Stimulated activated CD4-positive, alpha-beta T cell treated with anti-CD3 and anti-CD28 coated beads, Interleukin-4, amount 100 ng/mL, for 1 hour (primary cell): ENCODE measurements around the gene MPZL2.

ENCODE experiments used
- DNase-seq: peaks from one replicate; pipeline ENCODE4 v3.0.0-alpha.2; 2020

Gene MPZL2

GRCh38 chr11:118240999-118241763 is 22.9 kb downstream of the MPZL2 start:
- peak; percentile 38 for DNase-seq

- DNase-seq = no peak
Observed at GRCh38 chr11:118239509-118240205, 24.4 kb downstream of the MPZL2 start.

- DNase-seq = no peak
Observed at GRCh38 chr11:118238929-118239328, 25.2 kb downstream of the MPZL2 start.

GRCh38 chr11:118238421-118238820 is 25.7 kb downstream of the MPZL2 start:
- no peak for DNase-seq

GRCh38 chr11:118236170-118236569 is 27.9 kb downstream of the MPZL2 start:
- DNase-seq = no peak

GRCh38 chr11:118234833-118235232 is 29.3 kb downstream of the MPZL2 start:
- no peak for DNase-seq

GRCh38 chr11:118233850-118234249 is 30.2 kb downstream of the MPZL2 start:
- no peak for DNase-seq

GRCh38 chr11:118233377-118233776 is 30.7 kb downstream of the MPZL2 start:
- no peak for DNase-seq

GRCh38 chr11:118232659-118233058 is 31.4 kb downstream of the MPZL2 start:
- DNase-seq = peak; percentile 50

GRCh38 chr11:118231461-118231860 is 32.6 kb downstream of the MPZL2 start:
- no peak for DNase-seq

- no peak for DNase-seq
Observed at GRCh38 chr11:118230088-118230487, 34.0 kb downstream of the MPZL2 start.

GRCh38 chr11:118229274-118229847 is 34.7 kb downstream of the MPZL2 start:
- DNase-seq = no peak

- no peak for DNase-seq
Observed at GRCh38 chr11:118227865-118228785, 36.0 kb downstream of the MPZL2 start.

GRCh38 chr11:118226781-118227180 is 37.3 kb downstream of the MPZL2 start:
- no peak for DNase-seq

GRCh38 chr11:118226296-118226695 is 37.8 kb downstream of the MPZL2 start:
- DNase-seq = no peak

GRCh38 chr11:118224511-118225188 is 39.4 kb downstream of the MPZL2 start, which contains the start of gene JAML:
JAML (minus strand) TSS chr11:118225011; CDS start chr11:118214866, 10,145 bp downstream.
- DNase-seq = peak; percentile 53

- no peak for DNase-seq
Observed at GRCh38 chr11:118223992-118224391, 40.1 kb downstream of the MPZL2 start.

- DNase-seq = no peak
Observed at GRCh38 chr11:118223570-118223969, 40.5 kb downstream of the MPZL2 start.

GRCh38 chr11:118222437-118222836 is 41.7 kb downstream of the MPZL2 start:
- DNase-seq = no peak

- no peak for DNase-seq
Observed at GRCh38 chr11:118221419-118221818, 42.7 kb downstream of the MPZL2 start.

- DNase-seq = no peak
Observed at GRCh38 chr11:118219732-118220131, 44.4 kb downstream of the MPZL2 start.

GRCh38 chr11:118219244-118219643 is 44.9 kb downstream of the MPZL2 start:
- no peak for DNase-seq
